ENCODE measurements around the gene PDILT. TPM values are rescaled to one million over a fixed set of nuclear protein-coding genes. Genes with fewer than 3 reads are reported as not detected.
A peak's percentile ranks its signal among the peaks of the same experiment; 100 is the strongest.

PDILT gene
- total and polyA plus RNA-seq, 2 donors (not counting 3 experiments of a cell fraction or from before 2014, with no cell fraction given) = not detected

DNA sequence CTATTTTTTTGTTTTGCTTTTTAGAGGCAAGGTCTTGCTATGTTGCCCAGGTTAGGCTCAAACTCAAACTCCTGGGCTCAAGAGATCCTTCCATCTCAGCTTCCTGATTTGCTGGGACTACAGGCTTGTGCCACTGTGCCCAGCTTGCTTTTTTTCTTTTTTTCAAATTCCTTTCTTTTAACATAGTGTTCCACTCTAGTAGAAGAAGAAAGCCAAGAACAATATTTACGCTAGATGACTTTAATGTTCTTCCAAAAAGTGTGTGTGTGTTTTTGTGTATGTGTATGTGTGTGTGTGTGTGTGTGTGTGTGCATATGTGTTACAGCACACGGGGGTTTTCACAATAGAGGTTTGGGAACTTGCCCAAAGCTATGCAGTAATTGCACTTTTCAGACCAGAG, 41.3 kb downstream of the PDILT start:
- Histone ChIP-seq H3K4me2 (ENCODE audit: insufficient read depth, low read length) (no peak overlapping the region), H3K4me3 (replicated peaks in 1 of 3; ENCODE audit: insufficient read depth in 1 of 3, low read depth in 1 of 3, low read length in 3 of 3) (no peak overlapping the region), H3K27me3 (ENCODE audit: control insufficient read depth in 2 of 2, insufficient read depth in 2 of 2, low read length in 2 of 2) (no peaks in the 10 kb centered on the region), H3K36me3 (ENCODE audit: control insufficient read depth in 2 of 2, extremely low read depth in 1 of 2, insufficient read depth in 2 of 2, low read length in 2 of 2) (no peaks in the 10 kb centered on the region), H3K4me1 (ENCODE audit: control insufficient read depth, extremely low read depth, insufficient read depth, low read length) (no peaks in the 10 kb centered on the region), H2AFZ (ENCODE audit: low read depth, low read length) (no peak overlapping the region), H3K27ac (ENCODE audit: insufficient read depth, low read depth, low read length) (no peak overlapping the region), H3K9ac (replicated peaks; ENCODE audit: extremely low read depth, insufficient read depth, low read length) (no peak overlapping the region), H4K20me1 (replicated peaks; ENCODE audit: control insufficient read depth, extremely low read depth, insufficient read depth, low read length) (no peaks in the 10 kb centered on the region), H3K9me1 (replicated peaks; ENCODE audit: control insufficient read depth, extremely low read depth, insufficient read depth, low read length) (no peaks in the 10 kb centered on the region), H3K79me2 (ENCODE audit: control insufficient read depth, insufficient read depth, low read length) (no peaks in the 10 kb centered on the region), H3K9me3 (replicated peaks; ENCODE audit: control insufficient read depth, insufficient read depth, low read length) (no peaks in the 10 kb centered on the region)
- TF ChIP-seq, protein P1, sequence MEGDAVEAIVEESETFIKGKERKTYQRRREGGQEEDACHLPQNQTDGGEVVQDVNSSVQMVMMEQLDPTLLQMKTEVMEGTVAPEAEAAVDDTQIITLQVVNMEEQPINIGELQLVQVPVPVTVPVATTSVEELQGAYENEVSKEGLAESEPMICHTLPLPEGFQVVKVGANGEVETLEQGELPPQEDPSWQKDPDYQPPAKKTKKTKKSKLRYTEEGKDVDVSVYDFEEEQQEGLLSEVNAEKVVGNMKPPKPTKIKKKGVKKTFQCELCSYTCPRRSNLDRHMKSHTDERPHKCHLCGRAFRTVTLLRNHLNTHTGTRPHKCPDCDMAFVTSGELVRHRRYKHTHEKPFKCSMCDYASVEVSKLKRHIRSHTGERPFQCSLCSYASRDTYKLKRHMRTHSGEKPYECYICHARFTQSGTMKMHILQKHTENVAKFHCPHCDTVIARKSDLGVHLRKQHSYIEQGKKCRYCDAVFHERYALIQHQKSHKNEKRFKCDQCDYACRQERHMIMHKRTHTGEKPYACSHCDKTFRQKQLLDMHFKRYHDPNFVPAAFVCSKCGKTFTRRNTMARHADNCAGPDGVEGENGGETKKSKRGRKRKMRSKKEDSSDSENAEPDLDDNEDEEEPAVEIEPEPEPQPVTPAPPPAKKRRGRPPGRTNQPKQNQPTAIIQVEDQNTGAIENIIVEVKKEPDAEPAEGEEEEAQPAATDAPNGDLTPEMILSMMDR (IDR thresholded peaks at IDR 0.05; ENCODE audit: extremely low read depth in 1 of 2, insufficient read depth in 1 of 2, low read depth in 1 of 2, low read length in 2 of 2) = no peak
- TF ChIP-seq POLR2A (IDR thresholded peaks at IDR 0.05; ENCODE audit: low read depth, low read length) = no peak
- no peak for TF ChIP-seq MYC (IDR thresholded peaks at IDR 0.05; ENCODE audit: low read depth, low read length)
- TF ChIP-seq, protein P2, sequence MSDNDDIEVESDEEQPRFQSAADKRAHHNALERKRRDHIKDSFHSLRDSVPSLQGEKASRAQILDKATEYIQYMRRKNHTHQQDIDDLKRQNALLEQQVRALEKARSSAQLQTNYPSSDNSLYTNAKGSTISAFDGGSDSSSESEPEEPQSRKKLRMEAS (IDR thresholded peaks at IDR 0.05; ENCODE audit: insufficient read depth, insufficient read length) = no peak
- no peak for FAIRE-seq
- dilution Hi-C loops (cut with MboI; ENCODE audit: extremely low pct_ligation_motif_present, low sequenced_read_pairs) = no loop called here
- ChIA-PET POLR2A (no interaction called here), CTCF (interaction anchor here (0.6 to 1.7 kb wide), 2 partner anchors 13 to 1269 kb away, joined by 3 to 5 read pairs; no protein-coding TSS in a partner anchor)
- no peak for DNase-seq (ENCODE audit: low read depth, low spot score)
- intact Hi-C loops (cut with micrococcal nuclease) = no loop called here
- no TSS peak for BruUV-seq (replicated peaks)

DNA sequence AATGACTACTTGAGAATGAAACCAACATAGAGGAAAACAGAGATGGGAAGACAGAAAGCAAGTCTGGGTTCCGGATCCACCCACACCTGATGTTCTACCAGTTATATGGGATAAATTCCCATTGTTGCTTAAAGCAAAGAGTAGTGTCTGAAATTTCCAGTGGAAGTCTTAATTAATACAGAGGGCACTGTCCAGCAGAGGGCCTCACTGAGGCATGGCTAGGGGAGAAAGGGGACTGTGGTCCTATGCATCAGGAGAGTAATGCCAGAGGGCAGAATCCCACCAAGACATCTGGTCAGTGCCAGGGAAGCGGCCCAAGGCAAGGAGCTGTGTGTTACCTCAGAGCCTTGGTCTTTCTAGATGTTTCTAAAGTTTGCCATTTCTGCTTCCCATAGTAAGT, 44.5 kb downstream of the PDILT start:
- ChIA-PET CTCF (interaction anchor here (1.0 kb wide), 1 partner anchor 8 kb away, joined by 3 read pairs; no protein-coding TSS in a partner anchor), POLR2A (no interaction called here)
- Histone ChIP-seq H3K9me3 (replicated peaks; ENCODE audit: control insufficient read depth, insufficient read depth, low read length) (no peaks in the 10 kb centered on the region), H3K36me3 (ENCODE audit: control insufficient read depth in 2 of 2, extremely low read depth in 1 of 2, insufficient read depth in 2 of 2, low read length in 2 of 2) (no peaks in the 10 kb centered on the region), H3K4me1 (ENCODE audit: control insufficient read depth, extremely low read depth, insufficient read depth, low read length) (no peaks in the 10 kb centered on the region), H3K9me1 (replicated peaks; ENCODE audit: control insufficient read depth, extremely low read depth, insufficient read depth, low read length) (no peaks in the 10 kb centered on the region), H2AFZ (ENCODE audit: low read depth, low read length) (no peak overlapping the region), H3K79me2 (ENCODE audit: control insufficient read depth, insufficient read depth, low read length) (no peaks in the 10 kb centered on the region), H3K27ac (ENCODE audit: insufficient read depth, low read depth, low read length) (no peak overlapping the region), H3K4me3 (replicated peaks in 1 of 3; ENCODE audit: insufficient read depth in 1 of 3, low read depth in 1 of 3, low read length in 3 of 3) (no peak overlapping the region), H4K20me1 (replicated peaks; ENCODE audit: control insufficient read depth, extremely low read depth, insufficient read depth, low read length) (no peaks in the 10 kb centered on the region), H3K9ac (replicated peaks; ENCODE audit: extremely low read depth, insufficient read depth, low read length) (no peak overlapping the region), H3K4me2 (ENCODE audit: insufficient read depth, low read length) (no peak overlapping the region), H3K27me3 (ENCODE audit: control insufficient read depth in 2 of 2, insufficient read depth in 2 of 2, low read length in 2 of 2) (no peaks in the 10 kb centered on the region)
- FAIRE-seq = no peak
- dilution Hi-C loops (cut with MboI; ENCODE audit: extremely low pct_ligation_motif_present, low sequenced_read_pairs) = no loop called here
- no peak for DNase-seq (ENCODE audit: low read depth, low spot score)
- intact Hi-C loops (cut with micrococcal nuclease) = no loop called here
- no TSS peak for BruUV-seq (replicated peaks)
- TF ChIP-seq POLR2AphosphoS5 (IDR thresholded peaks at IDR 0.05; ENCODE audit: insufficient read depth, low read depth, low read length) = no peak
- TF ChIP-seq, protein P1 (IDR thresholded peaks at IDR 0.05; ENCODE audit: extremely low read depth in 1 of 2, insufficient read depth in 1 of 2, low read depth in 1 of 2, low read length in 2 of 2) = peak; percentile 3 to 7

All from endothelial cell of umbilical vein (primary cell).